Vagina (tissue), 2 donors: Measurements from ENCODE around the gene LRRC34. TPM values are rescaled to one million over a fixed set of nuclear protein-coding genes. Genes with fewer than 3 reads are reported as not detected.

Experiments
- DNase-seq, 2 donors: peaks; one replicate each; pipeline ENCODE4 v3.0.0-alpha.2; 2017; ENCODE audit errors: extremely low spot score in 2 of 2
- H3K27ac ChIP-seq: fragments of 200-600 bp; sonication (generic); one replicate; pipeline ENCODE4 v1.5.1; 2019
- H3K27me3 ChIP-seq: fragments of 200-600 bp; sonication (generic); one replicate; pipeline ENCODE4 v1.5.1; 2019
- H3K36me3 ChIP-seq, 2 donors: fragments of 200-600 bp; sonication (generic); one replicate each; pipeline ENCODE4 v1.5.1; 2017 to 2019
- H3K4me1 ChIP-seq: fragments of 200-600 bp; sonication (generic); one replicate; pipeline ENCODE4 v1.5.1; 2019
- H3K4me3 ChIP-seq, 2 donors: fragments of 200-600 bp; sonication (generic); 1 replicate in 1 of 2; 2 replicates in 1 of 2; pipeline ENCODE4 v1.5.1; 2016 to 2019
- H3K9me3 ChIP-seq: fragments of 200-600 bp; sonication (generic); one replicate; pipeline ENCODE4 v1.5.1; 2019
- POLR2A ChIP-seq, 2 donors: fragments of 450-650 bp; IDR thresholded peaks; one replicate each; pipeline ENCODE4 v1.6.1; 2017; ENCODE audit warnings: antibody characterized with exemption in 2 of 2, mild to moderate bottlenecking in 2 of 2, moderate library complexity in 2 of 2
- POLR2AphosphoS5 ChIP-seq, 2 donors: sonication (generic); formaldehyde crosslinking; IDR thresholded peaks; one replicate each; pipeline ENCODE4 v1.9.0; 2017; ENCODE audit warnings: antibody characterized with exemption in 2 of 2, mild to moderate bottlenecking in 2 of 2, low read depth in 1 of 2; ENCODE audit not compliant: insufficient read depth in 1 of 2
- intact Hi-C: fragments of 100-400 bp; cut with DNase I; formaldehyde crosslinking; loops from one replicate; pipeline ENCODE4 v1.15.1; 2023
- total RNA-seq: library from RNA; depleted of rRNA; stranded (reverse); fragments of >200 nt; gene quantifications from one replicate; pipeline ENCODE4 v1.2.3, GENCODE V29; 2016
- TF ChIP-seq, protein P1 (sequence below), 3 experiments: fragments of 450-650 bp in 2 of 3; fragments of 200-600 bp in 1 of 3; sonication (generic) in 1 of 3; IDR thresholded peaks; one replicate each; pipeline ENCODE4 v1.5.1; 2017 to 2019; ENCODE audit warnings: antibody characterized with exemption in 3 of 3, mild to moderate bottlenecking in 2 of 3, moderate library complexity in 2 of 3

LRRC34 gene
- total RNA-seq, 1 donor from 2014 or later: 0.49 TPM

GRCh38 chr3:169769287-169770181 lies 43.2 kb downstream of the LRRC34 start, which contains the start of gene ACTRT3:
ACTRT3 (minus strand) TSS chr3:169769561; CDS start chr3:169769520, 41 bp downstream.
- H3K27ac ChIP-seq: peak within 1 kb of the TSS; percentile 85
- H3K36me3 ChIP-seq: no peaks in the 10 kb centered on the region
- TF ChIP-seq POLR2AphosphoS5 (IDR thresholded peaks at IDR 0.05; ENCODE audit: insufficient read depth in 1 of 2, low read depth in 1 of 2) (peak in 1 of 2 donors; percentile 64), POLR2A (IDR thresholded peaks at IDR 0.05) (no peak)
- TF ChIP-seq, protein P1, sequence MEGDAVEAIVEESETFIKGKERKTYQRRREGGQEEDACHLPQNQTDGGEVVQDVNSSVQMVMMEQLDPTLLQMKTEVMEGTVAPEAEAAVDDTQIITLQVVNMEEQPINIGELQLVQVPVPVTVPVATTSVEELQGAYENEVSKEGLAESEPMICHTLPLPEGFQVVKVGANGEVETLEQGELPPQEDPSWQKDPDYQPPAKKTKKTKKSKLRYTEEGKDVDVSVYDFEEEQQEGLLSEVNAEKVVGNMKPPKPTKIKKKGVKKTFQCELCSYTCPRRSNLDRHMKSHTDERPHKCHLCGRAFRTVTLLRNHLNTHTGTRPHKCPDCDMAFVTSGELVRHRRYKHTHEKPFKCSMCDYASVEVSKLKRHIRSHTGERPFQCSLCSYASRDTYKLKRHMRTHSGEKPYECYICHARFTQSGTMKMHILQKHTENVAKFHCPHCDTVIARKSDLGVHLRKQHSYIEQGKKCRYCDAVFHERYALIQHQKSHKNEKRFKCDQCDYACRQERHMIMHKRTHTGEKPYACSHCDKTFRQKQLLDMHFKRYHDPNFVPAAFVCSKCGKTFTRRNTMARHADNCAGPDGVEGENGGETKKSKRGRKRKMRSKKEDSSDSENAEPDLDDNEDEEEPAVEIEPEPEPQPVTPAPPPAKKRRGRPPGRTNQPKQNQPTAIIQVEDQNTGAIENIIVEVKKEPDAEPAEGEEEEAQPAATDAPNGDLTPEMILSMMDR (IDR thresholded peaks at IDR 0.05): no peak
- H3K27me3 ChIP-seq: no peaks in the 10 kb centered on the region
- DNase-seq: no peak
- H3K4me1 ChIP-seq: peaks cover 8% of the 10 kb centered on the region
- intact Hi-C loops: loop anchor here (10.0 kb wide), 1 partner anchor 105 kb away; the partner anchor contains the start of gene MECOM
- H3K9me3 ChIP-seq: no peaks in the 10 kb centered on the region
- peak within 1 kb of the TSS; percentile 58 to 69 for H3K4me3 ChIP-seq

DNA sequence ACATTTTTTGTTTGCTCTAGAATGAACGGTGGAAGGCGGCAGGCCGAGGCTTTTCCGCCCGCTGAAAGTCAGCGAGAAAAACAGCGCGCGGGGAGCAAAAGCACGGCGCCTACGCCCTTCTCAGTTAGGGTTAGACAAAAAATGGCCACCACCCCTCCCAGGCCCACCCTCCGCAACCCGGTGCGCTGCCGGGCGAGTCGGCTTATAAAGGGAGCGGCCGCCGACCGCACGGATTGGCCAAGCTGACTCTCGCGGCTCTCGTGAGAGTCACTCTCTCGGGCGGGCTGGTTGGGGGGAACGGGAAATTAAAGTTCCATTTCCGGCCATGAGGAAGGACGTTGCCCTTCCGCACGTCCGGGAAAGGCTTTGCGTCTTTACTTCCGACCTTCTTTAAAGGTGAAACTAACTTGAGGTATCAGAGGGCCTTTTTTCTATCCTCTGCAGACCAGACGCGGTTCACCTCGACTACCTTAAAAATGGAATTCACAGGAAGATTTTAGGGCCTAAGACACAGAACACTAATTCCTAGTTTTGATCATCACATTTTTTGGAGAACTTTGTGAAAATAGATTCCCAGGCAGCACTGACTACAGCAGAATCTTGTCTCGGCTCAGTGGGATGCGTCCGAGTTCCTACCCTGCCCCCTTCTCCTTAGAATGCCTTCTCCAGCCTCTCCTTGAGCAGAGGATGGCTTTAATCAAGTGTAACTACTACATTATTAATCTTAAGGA lies 47.7 kb downstream of the LRRC34 start, which contains the start of gene TERC:
Gene TERC (minus strand): TSS at position 179 of the 731 bp plus-strand sequence.
- DNase-seq: peak in 1 of 2 donors; percentile 96
- TF ChIP-seq, protein P1 (IDR thresholded peaks at IDR 0.05): no peak
- peak; percentile 92 to 100 for TF ChIP-seq POLR2AphosphoS5 (IDR thresholded peaks at IDR 0.05; ENCODE audit: insufficient read depth in 1 of 2, low read depth in 1 of 2)
- TF ChIP-seq POLR2A (IDR thresholded peaks at IDR 0.05): peak in 1 of 2 donors; percentile 98
- intact Hi-C loops: loop anchor here (5.0 to 10.0 kb wide), 2 partner anchors 100 to 657 kb away; partner anchors contain the start of gene MECOM
- Histone ChIP-seq H3K27me3 (no peaks in the 10 kb centered on the region), H3K9me3 (no peaks in the 10 kb centered on the region), H3K27ac (peak within 1 kb of the TSS; percentile 92), H3K36me3 (no peaks in the 10 kb centered on the region), H3K4me1 (peaks cover 15% of the 10 kb centered on the region), H3K4me3 (peak within 1 kb of the TSS; percentile 77 to 79)

DNA sequence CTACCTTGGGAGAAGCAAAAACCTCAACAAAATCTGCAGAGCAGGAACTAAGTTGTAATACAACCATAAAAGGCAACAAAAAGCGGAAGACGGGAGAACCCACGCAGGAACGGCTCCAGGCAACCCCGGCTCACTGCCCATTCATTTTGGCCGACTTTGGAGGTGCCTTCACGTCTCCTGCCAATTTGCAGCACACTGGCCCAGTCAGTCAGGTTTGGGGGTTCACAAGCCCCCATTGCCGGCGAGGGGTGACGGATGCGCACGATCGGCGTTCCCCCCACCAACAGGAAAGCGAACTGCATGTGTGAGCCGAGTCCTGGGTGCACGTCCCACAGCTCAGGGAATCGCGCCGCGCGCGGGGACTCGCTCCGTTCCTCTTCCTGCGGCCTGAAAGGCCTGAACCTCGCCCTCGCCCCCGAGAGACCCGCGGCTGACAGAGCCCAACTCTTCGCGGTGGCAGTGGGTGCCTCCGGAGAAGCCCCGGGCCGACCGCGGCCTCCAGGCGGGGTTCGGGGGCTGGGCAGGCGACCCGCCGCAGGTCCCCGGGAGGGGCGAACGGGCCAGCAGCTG lies 48.3 kb downstream of the LRRC34 start:
- intact Hi-C loops: loop anchor here (5.0 to 10.0 kb wide), 2 partner anchors 100 to 658 kb away; partner anchors contain the start of gene MECOM
- H3K9me3 ChIP-seq: no peaks in the 10 kb centered on the region
- H3K36me3 ChIP-seq: no peaks in the 10 kb centered on the region
- TF ChIP-seq POLR2A (IDR thresholded peaks at IDR 0.05) (no peak), POLR2AphosphoS5 (IDR thresholded peaks at IDR 0.05; ENCODE audit: insufficient read depth in 1 of 2, low read depth in 1 of 2) (no peak)
- TF ChIP-seq, protein P1 (IDR thresholded peaks at IDR 0.05): no peak
- H3K27me3 ChIP-seq: no peaks in the 10 kb centered on the region
- no peak for DNase-seq
- H3K27ac ChIP-seq: peak overlapping the region; percentile 92
- H3K4me3 ChIP-seq: peak overlapping the region; percentile 77 to 79
- peaks cover 15% of the 10 kb centered on the region for H3K4me1 ChIP-seq

GRCh38 chr3:169760479-169760878 lies 52.2 kb downstream of the LRRC34 start:
- H3K27ac ChIP-seq: no peak overlapping the region

More at GRCh38 chr3:169760479-169760878, 52.2 kb downstream of the LRRC34 start:
- no peak for DNase-seq
- Histone ChIP-seq H3K36me3 (no peaks in the 10 kb centered on the region), H3K4me1 (peaks cover 15% of the 10 kb centered on the region), H3K27me3 (no peaks in the 10 kb centered on the region), H3K4me3 (no peak overlapping the region), H3K9me3 (no peaks in the 10 kb centered on the region)
- TF ChIP-seq POLR2AphosphoS5 (IDR thresholded peaks at IDR 0.05; ENCODE audit: insufficient read depth in 1 of 2, low read depth in 1 of 2) (no peak), POLR2A (IDR thresholded peaks at IDR 0.05) (no peak)
- TF ChIP-seq, protein P1 (IDR thresholded peaks at IDR 0.05): no peak
- intact Hi-C loops: loop anchor here (5.0 to 10.0 kb wide), 2 partner anchors 96 to 662 kb away; partner anchors contain the start of gene MECOM
